A549 treated with CORT108297 at 1 μM for 4 hours (cell line): ENCODE results near the gene PSMC5. TPM values are rescaled to one million over a fixed set of nuclear protein-coding genes. Genes with fewer than 3 reads are reported as not detected.

ENCODE experiments used
- total RNA-seq: library from RNA; stranded (reverse); fragments of 200-300 nt; extraction: Qiagen RNA extraction; gene quantifications from 5 replicates; pipeline ENCODE4 v1.2.3, GENCODE V29; 2022

PSMC5 gene
- total RNA-seq, result 207 to 250 TPM (median 220 TPM) in 5 replicates

GRCh38 chr17:63827002-63827800, at the start of gene PSMC5, which contains the start of gene FTSJ3:
Gene PSMC5, plus strand, starts transcription at chr17:63827431. Its CDS starts 60 bp downstream, at chr17:63827491.
Gene FTSJ3, minus strand, starts transcription at chr17:63827663. Its CDS starts 761 bp downstream, at chr17:63826902.

GRCh38 chr17:63842540-63843386, 15.5 kb downstream of the PSMC5 start, which contains the start of gene SMARCD2:
Gene SMARCD2, minus strand, starts transcription at chr17:63842685. Its CDS starts 11 bp downstream, at chr17:63842674.

GRCh38 chr17:63873577-63873976, 46.3 kb downstream of the PSMC5 start, which contains the start of gene CSH2:
Gene CSH2, minus strand, starts transcription at chr17:63873677. Its CDS starts 63 bp downstream, at chr17:63873614.

Other genes with a start within 250 kb of the PSMC5 start
- 49.3 to 54.5 TPM (median 53.6 TPM) in 5 replicates for gene TACO1, start 226.5 kb upstream of the PSMC5 start, total RNA-seq
- gene MAP3K3, start 205.0 kb upstream of the PSMC5 start, total RNA-seq, result 12.2 to 17.8 TPM (median 16.6 TPM) in 5 replicates
- 8.2 to 14.8 TPM (median 13.1 TPM) in 5 replicates for gene LIMD2, start 127.3 kb upstream of the PSMC5 start, total RNA-seq
- gene STRADA, start 85.6 kb upstream of the PSMC5 start, total RNA-seq, result 25.8 to 28.4 TPM (median 27.3 TPM) in 5 replicates
- gene CCDC47, start 53.8 kb upstream of the PSMC5 start, total RNA-seq, result 86.7 to 139 TPM (median 96.1 TPM) in 5 replicates
- gene DDX42, start 53.3 kb upstream of the PSMC5 start, total RNA-seq, result 89.4 to 111 TPM (median 92.0 TPM) in 5 replicates
- 56.4 to 67.6 TPM (median 56.9 TPM) in 5 replicates for gene FTSJ3, start 232 bp downstream of the PSMC5 start, total RNA-seq
- gene SMARCD2, start 15.3 kb downstream of the PSMC5 start, total RNA-seq, result 54.2 to 65.6 TPM (median 59.7 TPM) in 5 replicates
- gene CSH2, start 46.2 kb downstream of the PSMC5 start, total RNA-seq, result not detected in 5 replicates
- gene GH2, start 54.5 kb downstream of the PSMC5 start, total RNA-seq, result not detected in 5 replicates
- not detected in 5 replicates for gene CSH1, start 69.1 kb downstream of the PSMC5 start, total RNA-seq
- not detected in 5 replicates for gene CSHL1, start 83.8 kb downstream of the PSMC5 start, total RNA-seq
- not detected in 5 replicates for gene GH1, start 91.4 kb downstream of the PSMC5 start, total RNA-seq
- gene CD79B, start 104.9 kb downstream of the PSMC5 start, total RNA-seq, result 0.10 TPM in 1 of 5 replicates, not detected in the others
- 0.02 to 0.06 TPM (median 0.02 TPM) in 5 replicates for gene SCN4A, start 145.5 kb downstream of the PSMC5 start, total RNA-seq
- gene PRR29, start 170.9 kb downstream of the PSMC5 start, total RNA-seq, result 0.47 to 0.95 TPM (median 0.71 TPM) in 5 replicates
- gene ICAM2, start 193.2 kb downstream of the PSMC5 start, total RNA-seq, result 0.07 to 0.10 TPM in 2 of 5 replicates, not detected in the others